ENCODE data around the gene IFITM5. TPM values are rescaled to one million over a fixed set of nuclear protein-coding genes. Genes with fewer than 3 reads are reported as not detected.

Gene IFITM5
- total RNA-seq, 2 donors from 2014 or later = not detected

GRCh38 chr11:279966-280705, 19.2 kb downstream of the IFITM5 start:
- peaks cover 0 to 27% of the 10 kb centered on the region in 2 donors for H3K4me1 ChIP-seq (ENCODE audit: control insufficient read depth in 1 of 2, low read depth in 2 of 2)
- no peak for DNase-seq (ENCODE audit: low spot score)
- peak overlapping the region; percentile 63 for H3K4me3 ChIP-seq
- H3K27ac ChIP-seq = no peak overlapping the region
- peaks cover 5% of the 10 kb centered on the region for H3K27me3 ChIP-seq (replicated peaks; ENCODE audit: insufficient read depth)
- H3K9me3 ChIP-seq = no peaks in the 10 kb centered on the region
- H3K36me3 ChIP-seq = no peaks in the 10 kb centered on the region
- ATAC-seq (ENCODE audit: insufficient number of reproducible peaks, low FRiP score, low read depth) = no peak
- TF ChIP-seq, protein P1, sequence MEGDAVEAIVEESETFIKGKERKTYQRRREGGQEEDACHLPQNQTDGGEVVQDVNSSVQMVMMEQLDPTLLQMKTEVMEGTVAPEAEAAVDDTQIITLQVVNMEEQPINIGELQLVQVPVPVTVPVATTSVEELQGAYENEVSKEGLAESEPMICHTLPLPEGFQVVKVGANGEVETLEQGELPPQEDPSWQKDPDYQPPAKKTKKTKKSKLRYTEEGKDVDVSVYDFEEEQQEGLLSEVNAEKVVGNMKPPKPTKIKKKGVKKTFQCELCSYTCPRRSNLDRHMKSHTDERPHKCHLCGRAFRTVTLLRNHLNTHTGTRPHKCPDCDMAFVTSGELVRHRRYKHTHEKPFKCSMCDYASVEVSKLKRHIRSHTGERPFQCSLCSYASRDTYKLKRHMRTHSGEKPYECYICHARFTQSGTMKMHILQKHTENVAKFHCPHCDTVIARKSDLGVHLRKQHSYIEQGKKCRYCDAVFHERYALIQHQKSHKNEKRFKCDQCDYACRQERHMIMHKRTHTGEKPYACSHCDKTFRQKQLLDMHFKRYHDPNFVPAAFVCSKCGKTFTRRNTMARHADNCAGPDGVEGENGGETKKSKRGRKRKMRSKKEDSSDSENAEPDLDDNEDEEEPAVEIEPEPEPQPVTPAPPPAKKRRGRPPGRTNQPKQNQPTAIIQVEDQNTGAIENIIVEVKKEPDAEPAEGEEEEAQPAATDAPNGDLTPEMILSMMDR (IDR thresholded peaks at IDR 0.05) = no peak

DNA sequence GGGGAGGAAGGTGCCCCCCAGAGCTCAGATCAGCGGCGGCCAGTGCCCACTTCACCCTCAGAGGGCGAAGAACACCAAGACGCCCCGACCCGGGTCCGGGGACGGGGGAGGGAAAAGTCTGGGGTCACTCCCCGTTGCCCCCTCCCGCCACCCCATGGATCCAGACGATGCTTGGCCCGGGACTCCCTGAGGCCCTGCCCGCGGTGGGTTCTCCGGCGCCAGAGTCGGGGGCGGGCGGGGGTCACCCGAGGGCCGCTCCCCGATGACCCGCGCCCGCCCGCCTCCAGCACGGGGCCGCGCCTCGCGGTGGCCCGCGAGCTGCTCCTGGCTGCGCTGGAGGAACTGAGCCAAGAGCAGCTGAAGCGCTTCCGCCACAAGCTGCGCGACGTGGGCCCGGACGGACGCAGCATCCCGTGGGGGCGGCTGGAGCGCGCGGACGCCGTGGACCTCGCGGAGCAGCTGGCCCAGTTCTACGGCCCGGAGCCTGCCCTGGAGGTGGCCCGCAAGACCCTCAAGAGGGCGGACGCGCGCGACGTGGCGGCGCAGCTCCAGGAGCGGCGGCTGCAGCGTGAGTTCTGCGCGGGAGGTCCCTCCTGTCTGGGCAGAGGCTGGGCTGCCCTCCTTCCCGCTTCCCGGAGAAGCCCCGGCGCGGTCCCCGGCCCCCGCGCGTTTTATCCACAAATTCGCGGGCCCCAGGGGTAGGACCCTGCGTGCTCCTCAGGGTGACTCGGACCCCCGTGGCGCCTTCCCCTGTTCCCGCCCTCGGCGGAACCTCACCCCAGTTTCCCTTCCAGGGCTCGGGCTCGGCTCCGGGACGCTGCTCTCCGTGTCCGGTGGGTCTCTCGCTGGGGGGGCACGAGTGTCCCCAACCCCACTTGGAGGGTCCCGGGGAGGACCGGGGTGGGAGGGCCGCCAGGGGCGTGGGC, 20.0 kb downstream of the IFITM5 start:
- Histone ChIP-seq H3K4me3 (peak overlapping the region; percentile 63), H3K9me3 (no peaks in the 10 kb centered on the region), H3K4me1 (ENCODE audit: control insufficient read depth in 1 of 2, low read depth in 2 of 2) (peaks cover 0 to 27% of the 10 kb centered on the region in 2 donors), H3K27ac (no peak overlapping the region), H3K36me3 (no peaks in the 10 kb centered on the region), H3K27me3 (replicated peaks; ENCODE audit: insufficient read depth) (peaks cover 5% of the 10 kb centered on the region)
- TF ChIP-seq, protein P1 (IDR thresholded peaks at IDR 0.05) = no peak
- ATAC-seq (ENCODE audit: insufficient number of reproducible peaks, low FRiP score, low read depth) = no peak
- DNase-seq (ENCODE audit: low spot score) = no peak

- no peaks in the 10 kb centered on the region for H3K9me3 ChIP-seq
- peaks cover 0 to 27% of the 10 kb centered on the region in 2 donors for H3K4me1 ChIP-seq (ENCODE audit: control insufficient read depth in 1 of 2, low read depth in 2 of 2)
- H3K27me3 ChIP-seq (replicated peaks; ENCODE audit: insufficient read depth) = peaks cover 5% of the 10 kb centered on the region
- DNase-seq (ENCODE audit: low spot score) (no peak), ATAC-seq (ENCODE audit: insufficient number of reproducible peaks, low FRiP score, low read depth) (no peak)
- no peak within 1 kb of the TSS for H3K27ac ChIP-seq
- TF ChIP-seq, protein P1 (IDR thresholded peaks at IDR 0.05) = no peak
- peak within 1 kb of the TSS; percentile 63 for H3K4me3 ChIP-seq
- H3K36me3 ChIP-seq = no peaks in the 10 kb centered on the region
Observed at GRCh38 chr11:278001-278951, 21.1 kb downstream of the IFITM5 start, which contains the start of gene NLRP6. TSS of gene NLRP6 (plus strand) at chr11:278407. CDS start at chr11:278570, 163 bp downstream.

DNA sequence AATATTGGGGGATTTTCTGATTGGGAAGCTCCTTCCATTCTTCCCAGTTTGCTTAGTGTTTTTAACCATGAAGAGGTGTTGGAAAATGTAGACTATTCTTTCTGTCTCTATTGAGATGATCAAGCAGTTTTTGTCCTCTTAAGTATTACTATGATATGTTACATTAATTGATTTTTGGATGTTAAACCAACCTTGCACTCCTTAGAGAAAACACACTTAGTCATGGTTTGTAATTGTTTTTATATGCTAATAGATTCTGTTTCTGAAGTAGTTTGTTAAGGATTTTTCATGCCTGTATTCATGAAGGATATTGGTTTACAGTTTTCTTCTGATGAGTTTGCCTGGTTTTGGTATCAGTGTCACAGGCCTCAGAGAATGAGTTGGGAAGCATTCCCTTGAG, 23.1 kb downstream of the IFITM5 start:
- TF ChIP-seq, protein P1 (IDR thresholded peaks at IDR 0.05) = no peak
- Histone ChIP-seq H3K27ac (no peak overlapping the region), H3K4me1 (ENCODE audit: control insufficient read depth in 1 of 2, low read depth in 2 of 2) (peaks cover 0 to 22% of the 10 kb centered on the region in 2 donors), H3K36me3 (no peaks in the 10 kb centered on the region), H3K4me3 (no peak overlapping the region), H3K27me3 (replicated peaks; ENCODE audit: insufficient read depth) (peaks cover 5% of the 10 kb centered on the region), H3K9me3 (no peaks in the 10 kb centered on the region)
- DNase-seq (ENCODE audit: low spot score) (no peak), ATAC-seq (ENCODE audit: insufficient number of reproducible peaks, low FRiP score, low read depth) (no peak)
